HL-60/S4 treated with retinoic acid at 250 ng/mL for 4 days and 3 days (cell line): ENCODE results near the gene ZNF410.

Experiments
- in situ Hi-C: fragments of 300-500 bp; cut with MboI; formaldehyde crosslinking; loops from 2 replicates; pipeline ENCODE4 v1.7.0; 2022; ENCODE audit warnings: low sequenced_read_pairs

The ZNF410 gene

GRCh38 chr14:73949752-73950734, 63.4 kb downstream of the ZNF410 start, which contains the start of the genes COQ6 and FAM161B:
COQ6 (plus strand) TSS chr14:73950302; CDS start chr14:73950333, 31 bp downstream.
FAM161B (minus strand) TSS chr14:73950094; CDS start chr14:73950026, 68 bp downstream.
- in situ Hi-C loops = no loop called here

GRCh38 chr14:73953731-73954130, 67.1 kb downstream of the ZNF410 start:
- in situ Hi-C loops = no loop called here

- in situ Hi-C loops = no loop called here
Observed at GRCh38 chr14:73955674-73956073, 69.0 kb downstream of the ZNF410 start.

- in situ Hi-C loops = no loop called here
Observed at GRCh38 chr14:73958591-73958990, 71.9 kb downstream of the ZNF410 start.

GRCh38 chr14:73961192-73961591, 74.5 kb downstream of the ZNF410 start:
- in situ Hi-C loops = no loop called here

- in situ Hi-C loops = no loop called here
Observed at GRCh38 chr14:73965216-73965615, 78.6 kb downstream of the ZNF410 start.

GRCh38 chr14:73968885-73969284, 82.2 kb downstream of the ZNF410 start:
- in situ Hi-C loops = no loop called here

- in situ Hi-C loops = no loop called here
Observed at GRCh38 chr14:73973497-73973896, 86.8 kb downstream of the ZNF410 start.

- in situ Hi-C loops = no loop called here
Observed at GRCh38 chr14:73976125-73976524, 89.5 kb downstream of the ZNF410 start.

- in situ Hi-C loops = no loop called here
Observed at GRCh38 chr14:73977896-73978295, 91.2 kb downstream of the ZNF410 start.
